Mesenteric fat pad (tissue), 1 donor: Measurements from ENCODE around the gene FRYL. TPM values are rescaled to one million over a fixed set of nuclear protein-coding genes. Genes with fewer than 3 reads are reported as not detected.

Experiments used
- DNase-seq: peaks from one replicate; pipeline ENCODE4 v3.0.0-alpha.2; 2020; ENCODE audit warnings: low spot score
- total RNA-seq: library from RNA; stranded (reverse); fragmentation: NEBNext Ultra II Directional; extraction: Animal tissue kit (Norgen Biotek cat#: 25700); gene quantifications from one replicate; pipeline ENCODE4 v1.2.1, GENCODE V29; 2021
- donor health status: DM: yes; HTN: yes; CAD: no.

The FRYL gene
- total RNA-seq, 1 donor from 2014 or later: 53.0 TPM

DNA sequence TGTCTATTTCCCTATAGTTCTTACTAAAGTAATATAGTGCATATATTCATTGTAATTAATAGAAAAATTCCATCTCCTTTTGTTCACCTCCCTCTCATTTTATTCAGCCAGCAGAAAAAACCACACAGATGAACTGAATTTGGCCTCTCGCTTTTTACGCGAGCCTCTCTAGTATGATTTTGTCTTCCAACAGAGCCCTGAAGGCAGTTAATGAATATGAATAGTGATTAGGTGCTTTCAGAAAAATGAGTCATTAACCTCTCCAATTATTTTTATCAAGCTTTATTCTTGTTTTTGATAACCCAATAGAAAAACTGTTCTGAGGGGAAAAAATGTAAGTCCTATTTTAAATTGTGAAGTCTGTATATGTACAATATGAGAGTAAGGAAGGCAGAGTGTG lies 215.9 kb downstream of the FRYL start:
- no peak for DNase-seq

DNA sequence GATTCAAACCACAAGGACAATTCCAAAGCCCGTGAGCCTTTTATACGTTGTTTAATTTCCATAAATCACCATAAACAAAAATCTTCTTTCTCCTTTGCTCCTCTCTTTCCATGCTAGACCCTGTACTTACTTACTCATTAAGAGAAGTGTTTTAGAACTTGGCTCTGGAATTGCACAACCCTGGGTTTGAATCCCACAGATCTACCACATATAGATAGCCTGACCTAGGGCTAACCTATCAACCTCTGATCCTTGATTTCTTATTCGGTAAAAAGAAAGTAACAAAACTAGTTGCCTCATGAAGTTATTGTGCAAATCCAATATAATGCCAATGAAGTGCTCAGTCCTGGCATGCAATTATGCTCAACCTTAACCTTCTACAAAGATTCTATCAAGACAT lies 221.3 kb downstream of the FRYL start:
- no peak for DNase-seq

DNA sequence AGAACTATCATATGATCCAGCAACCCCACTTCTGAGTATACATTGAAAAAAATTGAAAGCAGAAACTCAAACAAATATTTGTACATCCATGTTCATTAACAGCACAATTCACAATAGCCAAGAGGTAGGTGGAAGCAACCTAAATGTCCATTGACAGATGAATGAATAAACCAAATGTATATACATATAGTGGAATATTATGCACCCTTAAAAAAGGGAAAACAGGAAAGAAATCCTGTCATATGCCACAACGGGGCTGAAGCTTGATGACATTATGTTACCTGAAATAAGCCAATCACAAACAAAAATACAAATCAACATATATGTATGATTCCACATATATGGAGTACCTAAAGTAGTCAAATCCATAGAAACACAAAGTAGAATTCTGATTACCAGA lies 222.1 kb downstream of the FRYL start:
- DNase-seq: no peak

DNA sequence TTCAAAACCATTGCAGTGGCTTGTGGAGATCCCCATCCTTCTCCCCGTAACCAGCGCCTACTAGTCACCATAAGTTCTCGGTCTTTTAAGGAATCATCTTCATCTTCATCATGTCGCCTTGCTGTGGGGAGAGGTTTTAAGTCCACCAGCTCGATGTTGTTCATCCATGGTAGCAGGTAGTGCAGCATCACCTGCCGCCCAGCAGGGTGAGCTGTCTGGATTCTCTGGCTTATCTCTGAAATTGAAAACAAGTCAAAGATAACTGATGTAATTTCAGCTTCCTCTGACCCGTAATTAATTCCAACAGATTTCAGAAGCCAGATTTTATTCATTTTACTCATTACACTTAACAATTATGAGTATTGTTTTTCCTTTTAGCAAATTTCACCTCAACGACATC lies 222.6 kb downstream of the FRYL start:
- DNase-seq: no peak

DNA sequence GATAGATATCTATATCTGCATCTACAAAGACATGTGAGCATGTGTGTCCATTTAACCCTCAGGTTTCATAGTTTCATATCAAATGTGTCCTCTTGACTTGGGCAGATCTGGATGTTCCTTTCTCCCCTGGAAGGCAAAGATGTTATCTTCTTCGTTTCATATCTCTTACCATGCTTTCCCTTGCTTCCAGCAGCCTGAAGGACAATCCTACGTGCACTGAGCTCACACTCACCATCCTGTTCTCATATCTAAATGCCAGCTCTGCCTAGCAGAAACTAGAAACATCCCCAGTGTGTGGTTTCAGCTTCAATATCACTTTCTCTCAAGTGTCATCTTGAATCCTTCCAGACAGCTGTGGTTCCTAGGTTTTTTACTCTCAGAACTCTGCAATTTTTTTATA lies 223.8 kb downstream of the FRYL start:
- DNase-seq: no peak

DNA sequence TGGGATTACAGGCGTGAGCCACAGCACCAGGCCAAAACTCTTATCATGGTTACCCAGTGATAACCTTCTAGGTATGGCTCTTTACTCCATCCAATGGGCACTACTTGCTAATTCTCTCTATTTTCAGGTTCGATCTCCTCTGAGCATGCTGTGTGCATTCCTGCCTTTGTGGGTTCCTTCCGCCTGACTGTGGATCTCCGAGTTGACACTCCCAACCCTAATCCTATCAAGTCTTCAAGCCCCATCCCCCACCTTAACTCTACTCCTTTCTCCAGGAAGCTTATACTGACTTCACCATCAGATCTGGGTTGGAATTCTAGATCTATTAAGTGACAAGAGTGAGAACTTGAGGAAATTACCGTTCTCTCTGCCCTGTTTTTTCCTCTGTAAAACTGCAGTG lies 225.5 kb downstream of the FRYL start:
- DNase-seq: no peak

GRCh38 chr4:48553720-48554119 lies 226.4 kb downstream of the FRYL start:
- DNase-seq: no peak

DNA sequence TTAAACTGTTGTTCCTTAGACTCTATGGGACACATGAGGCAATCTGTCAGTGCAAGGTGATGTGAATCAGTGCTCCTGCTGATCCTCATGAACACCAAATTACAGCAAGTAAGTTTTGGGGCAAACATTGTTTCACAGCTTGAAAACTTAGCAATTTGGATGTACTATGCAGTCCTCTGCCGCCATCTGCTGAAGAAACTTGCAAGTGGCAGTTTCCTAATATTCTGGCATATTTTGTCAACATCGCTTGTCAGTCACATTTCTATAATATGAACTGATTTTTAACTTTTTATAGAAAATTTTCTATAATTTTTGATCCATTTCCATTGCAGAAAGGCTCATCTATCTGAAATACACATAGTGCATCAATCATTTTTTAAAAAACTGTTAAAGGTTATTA lies 233.7 kb downstream of the FRYL start:
- DNase-seq: no peak

DNA sequence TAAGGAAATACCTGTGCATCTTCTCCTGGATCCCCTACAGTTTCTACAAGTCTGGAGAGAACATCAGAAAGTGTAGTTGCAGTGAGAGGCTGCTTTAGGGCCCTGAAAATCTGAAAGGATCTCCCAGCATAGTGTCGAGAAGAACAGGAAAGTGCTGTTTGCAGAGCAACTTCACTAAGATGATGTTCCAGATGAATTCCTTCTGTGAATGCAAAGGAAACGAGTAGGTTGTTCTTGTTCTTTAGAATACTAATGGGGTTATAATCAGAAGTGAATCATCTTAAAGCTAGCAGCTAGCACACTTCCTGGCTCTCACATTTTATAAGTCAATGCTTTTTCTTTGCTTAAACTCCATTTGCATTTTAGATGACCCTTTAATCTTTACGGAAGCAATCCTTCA lies 236.3 kb downstream of the FRYL start:
- DNase-seq: no peak

GRCh38 chr4:48542888-48543287 lies 237.2 kb downstream of the FRYL start:
- DNase-seq: no peak

DNA sequence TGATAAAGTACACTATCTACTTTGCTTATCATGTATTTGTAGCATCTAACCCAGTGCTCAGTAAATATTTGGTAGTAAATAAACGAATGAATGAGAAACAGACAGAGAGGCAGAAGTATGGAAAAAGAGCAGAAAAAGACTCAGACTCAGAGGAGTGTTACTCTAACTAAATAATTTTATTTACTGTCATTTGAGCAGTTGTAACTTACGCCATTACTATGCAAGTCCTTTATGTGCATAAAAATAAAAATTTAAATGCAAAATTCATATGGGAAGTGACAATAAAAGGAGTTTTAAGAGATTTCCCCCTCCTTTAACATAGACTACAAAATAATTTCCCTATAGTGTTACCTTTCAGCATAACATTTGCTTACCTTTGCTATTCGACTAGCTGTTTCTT lies 240.5 kb downstream of the FRYL start:
- no peak for DNase-seq

DNA sequence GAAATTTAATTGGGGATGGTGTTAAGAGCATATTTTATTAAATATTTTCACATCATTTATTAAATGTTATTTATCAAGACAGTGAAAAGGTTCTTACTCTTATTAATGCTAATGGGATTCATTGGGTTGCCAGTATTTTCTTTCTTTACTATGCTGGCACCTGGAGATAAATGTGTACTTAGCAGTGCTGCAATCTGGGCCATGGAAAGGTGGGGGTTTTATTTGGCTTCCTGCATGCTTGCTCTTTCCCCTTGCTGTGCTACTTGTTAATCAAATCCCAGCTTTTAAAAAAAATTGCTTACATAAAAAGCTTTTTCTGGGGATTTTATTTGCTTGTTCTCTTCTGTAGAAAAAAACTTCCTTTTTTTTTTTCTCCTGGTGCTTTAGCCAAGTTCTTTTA lies 241.7 kb downstream of the FRYL start:
- DNase-seq: no peak

- DNase-seq: no peak
Measured at GRCh38 chr4:48526406-48526805, 253.7 kb downstream of the FRYL start.

GRCh38 chr4:48518143-48518542 lies 261.9 kb downstream of the FRYL start:
- no peak for DNase-seq

DNA sequence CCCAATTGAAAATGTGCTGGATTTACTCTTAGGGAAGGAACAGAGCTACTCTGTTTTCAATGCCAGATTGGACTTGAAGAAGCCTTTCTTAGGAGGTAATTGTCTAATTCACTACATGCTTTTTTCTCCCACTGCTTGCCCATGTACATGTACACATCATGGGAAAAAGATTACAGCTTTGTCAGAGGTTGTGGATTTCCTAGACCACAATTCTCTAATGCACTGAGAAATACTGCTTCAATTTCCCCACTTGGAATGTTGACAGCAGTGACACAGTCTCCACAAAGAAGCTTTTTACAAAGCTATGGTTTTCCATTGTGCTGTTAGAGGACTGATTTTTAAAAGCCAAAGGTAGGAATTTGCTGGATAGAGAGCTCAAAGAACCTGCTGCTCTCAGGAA lies 270.5 kb downstream of the FRYL start:
- DNase-seq: no peak

DNA sequence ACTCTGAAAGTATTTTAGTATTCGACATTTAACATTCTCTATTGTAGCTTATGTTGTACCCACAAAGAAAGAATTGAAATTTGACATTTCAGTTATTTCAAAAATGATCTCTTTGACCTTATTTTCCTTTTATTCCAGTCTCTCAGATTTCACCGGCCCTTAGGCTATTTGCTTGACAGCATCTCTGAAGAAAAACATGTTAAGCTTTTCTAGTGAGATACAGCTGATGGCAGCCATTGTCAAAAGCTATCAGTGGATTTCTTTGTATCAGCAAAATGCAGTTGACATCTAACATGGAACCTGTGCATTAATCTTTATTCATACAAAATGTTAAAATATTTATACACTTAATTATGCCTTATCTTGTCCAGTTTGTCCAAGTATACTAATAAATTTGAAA lies 273.4 kb downstream of the FRYL start:
- no peak for DNase-seq

DNA sequence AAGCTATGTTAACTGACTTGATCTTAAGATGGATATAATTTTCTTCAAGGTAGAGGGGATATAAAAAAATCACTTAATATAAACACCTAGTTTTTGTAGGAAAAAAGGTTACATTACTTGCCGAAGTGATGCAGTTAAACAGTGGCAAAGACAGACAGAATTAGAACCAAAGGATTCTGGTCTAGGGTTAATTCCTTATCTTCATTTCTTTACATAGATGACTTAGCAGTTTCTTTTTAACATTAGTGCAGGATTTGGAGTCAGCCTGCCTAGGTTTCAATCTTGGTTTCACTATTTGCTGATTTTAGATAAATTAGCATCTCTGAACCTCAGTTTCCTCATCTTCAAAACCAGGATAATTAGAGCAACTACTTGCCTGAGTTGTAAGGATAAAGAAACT lies 275.7 kb downstream of the FRYL start:
- DNase-seq: no peak

GRCh38 chr4:48504026-48504330 lies 276.1 kb downstream of the FRYL start:
- no peak for DNase-seq

GRCh38 chr4:48503233-48504025 lies 276.6 kb downstream of the FRYL start:
- DNase-seq: no peak

DNA sequence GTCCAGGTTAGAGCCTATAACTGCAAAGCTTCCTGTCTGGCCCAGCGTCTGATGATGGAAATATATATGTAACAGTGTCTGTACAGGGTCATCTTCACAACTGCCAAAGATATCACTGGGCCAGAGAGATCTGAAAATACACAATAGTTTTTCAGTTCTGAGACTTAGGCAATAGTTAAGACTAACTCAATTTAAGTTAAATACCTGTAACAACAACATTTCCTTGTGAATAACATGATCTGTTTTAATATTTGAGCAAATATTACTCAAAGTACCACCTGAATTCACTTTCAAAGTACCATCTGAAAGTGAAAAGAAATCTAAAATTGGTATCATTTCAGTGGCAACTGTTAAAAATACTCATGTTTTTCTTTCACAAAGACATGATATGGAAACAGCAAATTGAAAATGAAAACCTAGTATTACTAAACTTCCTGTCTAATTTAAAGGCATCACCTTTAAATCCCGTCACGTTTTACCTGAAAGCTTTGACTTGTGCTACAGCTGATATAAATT lies 280.5 kb downstream of the FRYL start:
- DNase-seq: no peak

- no peak for DNase-seq
Measured at GRCh38 chr4:48498895-48499294, 281.2 kb downstream of the FRYL start.

DNA sequence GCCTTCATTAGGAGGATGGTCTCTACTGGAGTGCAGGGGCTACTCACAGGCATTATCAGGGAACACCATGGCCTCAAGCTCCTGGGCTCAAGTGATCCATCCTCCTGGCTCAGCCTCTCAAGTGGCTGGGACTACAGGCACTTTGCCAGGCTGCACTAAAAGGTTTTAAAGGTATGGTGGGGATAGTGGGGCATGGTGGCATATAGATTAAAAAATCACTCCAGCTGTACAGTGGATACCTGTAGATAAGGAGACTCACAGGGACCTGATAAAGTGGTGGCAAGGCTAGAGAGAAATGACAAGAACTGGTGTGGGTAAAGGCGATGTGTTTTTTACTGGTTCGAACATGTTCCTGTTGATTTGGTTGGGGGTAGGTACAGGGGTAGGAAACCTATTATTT lies 284.1 kb downstream of the FRYL start:
- no peak for DNase-seq

DNA sequence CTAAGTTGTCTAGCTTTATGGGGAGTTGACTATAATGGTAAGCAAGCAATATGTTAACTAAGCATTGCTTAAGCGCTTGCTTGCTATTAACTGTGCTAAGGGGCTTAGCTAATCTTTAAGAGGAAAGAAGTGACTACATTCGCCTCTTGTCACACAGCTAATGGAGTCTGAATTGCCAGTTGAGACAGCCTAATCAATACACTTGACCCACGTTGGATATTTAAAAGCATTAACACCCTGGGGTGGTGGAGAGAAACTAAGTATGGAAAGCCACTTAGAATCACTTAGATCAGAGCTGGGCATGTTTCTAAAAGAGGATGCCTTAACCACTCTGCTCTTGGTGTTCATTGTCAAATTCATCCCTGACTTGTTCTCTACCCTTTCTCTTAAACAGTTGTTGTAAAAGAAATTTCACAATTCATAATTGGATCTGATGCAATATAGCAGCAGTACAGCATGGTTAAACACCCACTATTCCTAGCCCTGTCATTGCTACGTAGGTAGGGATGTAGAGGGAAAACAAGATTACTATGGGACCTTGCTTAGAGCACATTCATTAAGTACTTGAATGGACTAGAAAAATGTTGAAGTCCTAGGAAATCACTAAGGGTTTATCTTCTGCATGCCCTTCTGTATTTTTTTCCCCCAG lies 286.5 kb downstream of the FRYL start:
- no peak for DNase-seq
